Body of pancreas (tissue), 4 donors: ENCODE data around the gene SLCO3A1. TPM values are rescaled to one million over a fixed set of nuclear protein-coding genes. Genes with fewer than 3 reads are reported as not detected.

Experiments
- ATAC-seq: fragments of 150-250 bp; one replicate; pipeline ENCODE4 v1.9.1; 2016
- DNase-seq, 4 donors: peaks; one replicate each; pipeline ENCODE4 v3.0.0-alpha.2; 2019
- H3K27ac ChIP-seq, 4 donors: fragments of 200-600 bp; sonication (generic); 1 replicate in 3 of 4; 2 replicates in 1 of 4; pipeline versions ENCODE4 v1.5.1 to v1.6.1; 2016 to 2019; ENCODE audit warnings: mild to moderate bottlenecking in 1 of 4, mixed read lengths in 1 of 4, moderate library complexity in 1 of 4
- H3K27me3 ChIP-seq, 2 donors: fragments of 200-600 bp; sonication (generic); one replicate each; pipeline ENCODE4 v1.6.0; 2016; ENCODE audit warnings: mild to moderate bottlenecking in 1 of 2
- H3K36me3 ChIP-seq, 2 donors: fragments of 200-600 bp; sonication (generic); replicated peaks in 1 of 2; 2 replicates each; pipeline ENCODE4 v1.5.1; 2016; ENCODE audit warnings: low read depth in 2 of 2; ENCODE audit not compliant: insufficient read depth in 1 of 2
- H3K4me1 ChIP-seq: fragments of 200-600 bp; sonication (generic); one replicate; pipeline ENCODE4 v1.6.0; 2016
- H3K4me3 ChIP-seq, 2 donors: fragments of 200-600 bp; sonication (generic); 1 replicate in 1 of 2; 2 replicates in 1 of 2; pipeline ENCODE4 v1.5.1; 2016 to 2019
- H3K9me3 ChIP-seq, 3 donors: fragments of 200-600 bp; sonication (generic); 1 replicate in 2 of 3; 2 replicates in 1 of 3; pipeline ENCODE4 v1.5.1; 2016
- CTCF ChIP-seq, 7 experiments: fragments of 450-650 bp in 4 of 7; fragments of 200-600 bp in 3 of 7; sonication (generic) in 3 of 7; IDR thresholded peaks; one replicate each; pipeline ENCODE4 v1.5.1; 2016 to 2019; ENCODE audit warnings: antibody characterized with exemption in 7 of 7
- POLR2A ChIP-seq, 3 donors: fragments of 450-650 bp; IDR thresholded peaks; one replicate each; pipeline ENCODE4 v1.6.1; 2016; ENCODE audit warnings: antibody characterized with exemption in 3 of 3, mild to moderate bottlenecking in 2 of 3
- WGBS, 2 donors: methylation state at CpG; one replicate each; pipeline ENCODE4 v1.1.5; 2017; 5-methylcytosine and 5-hydroxymethylcytosine counted together
- intact Hi-C: fragments of 100-400 bp; cut with DNase I; formaldehyde crosslinking; loops from one replicate; pipeline ENCODE4 v1.15.1; 2023
- total RNA-seq, 2 donors: library from RNA; depleted of rRNA; stranded (reverse); fragments of >200 nt; gene quantifications; one replicate each; pipeline ENCODE4 v1.1.0, GENCODE V29; 2016

Gene SLCO3A1
- total RNA-seq, 2 donors from 2014 or later, result 5.7 to 12.9 TPM

- DNase-seq (no peak), ATAC-seq (no peak)
- Histone ChIP-seq H3K27ac (no peak overlapping the region), H3K36me3 (no peaks in the 10 kb centered on the region), H3K4me1 (no peaks in the 10 kb centered on the region), H3K27me3 (no peaks in the 10 kb centered on the region), H3K4me3 (no peak overlapping the region), H3K9me3 (no peaks in the 10 kb centered on the region)
- intact Hi-C loops, result no loop called here
- WGBS, 2 donors, result 71 to 75% methylated on average over 2 of the region's 2 CpGs
- no peak for TF ChIP-seq POLR2A (IDR thresholded peaks at IDR 0.05)
- TF ChIP-seq CTCF (IDR thresholded peaks at IDR 0.05), result no peak
Measured at GRCh38 chr15:92130244-92130643, 276.7 kb downstream of the SLCO3A1 start.

- no peak overlapping the region for H3K4me3 ChIP-seq
- 80 to 85% methylated on average over 3 of the region's 3 CpGs for WGBS, 2 donors
- TF ChIP-seq POLR2A (IDR thresholded peaks at IDR 0.05), result no peak
- no peak for TF ChIP-seq CTCF (IDR thresholded peaks at IDR 0.05)
- no peaks in the 10 kb centered on the region for H3K4me1 ChIP-seq
- no peak for ATAC-seq
- no peak for DNase-seq
- H3K9me3 ChIP-seq, result no peaks in the 10 kb centered on the region
- H3K27me3 ChIP-seq, result no peaks in the 10 kb centered on the region
- intact Hi-C loops, result no loop called here
- no peak overlapping the region for H3K27ac ChIP-seq
- no peaks in the 10 kb centered on the region for H3K36me3 ChIP-seq
Measured at GRCh38 chr15:92130906-92131305, 277.4 kb downstream of the SLCO3A1 start.

- Histone ChIP-seq H3K4me1 (no peaks in the 10 kb centered on the region), H3K36me3 (no peaks in the 10 kb centered on the region), H3K9me3 (no peaks in the 10 kb centered on the region), H3K4me3 (no peak overlapping the region), H3K27ac (no peak overlapping the region), H3K27me3 (no peaks in the 10 kb centered on the region)
- no peak for TF ChIP-seq CTCF (IDR thresholded peaks at IDR 0.05)
- TF ChIP-seq POLR2A (IDR thresholded peaks at IDR 0.05), result no peak
- ATAC-seq, result no peak
- WGBS, 2 donors, result 85 to 88% methylated on average over 17 of the region's 17 CpGs
- intact Hi-C loops, result no loop called here
- no peak for DNase-seq
Measured at GRCh38 chr15:92132982-92133755, 279.7 kb downstream of the SLCO3A1 start.

GRCh38 chr15:92140796-92141195, 287.3 kb downstream of the SLCO3A1 start:
- DNase-seq (no peak), ATAC-seq (no peak)
- no peak overlapping the region for H3K27ac ChIP-seq
- TF ChIP-seq POLR2A (IDR thresholded peaks at IDR 0.05), result no peak
- no peak for TF ChIP-seq CTCF (IDR thresholded peaks at IDR 0.05)
- no peaks in the 10 kb centered on the region for H3K27me3 ChIP-seq
- H3K9me3 ChIP-seq, result no peaks in the 10 kb centered on the region
- intact Hi-C loops, result no loop called here
- H3K4me1 ChIP-seq, result no peaks in the 10 kb centered on the region
- no peaks in the 10 kb centered on the region for H3K36me3 ChIP-seq
- no peak overlapping the region for H3K4me3 ChIP-seq
- 70 to 74% methylated on average over 5 of the region's 5 CpGs for WGBS, 2 donors

DNA sequence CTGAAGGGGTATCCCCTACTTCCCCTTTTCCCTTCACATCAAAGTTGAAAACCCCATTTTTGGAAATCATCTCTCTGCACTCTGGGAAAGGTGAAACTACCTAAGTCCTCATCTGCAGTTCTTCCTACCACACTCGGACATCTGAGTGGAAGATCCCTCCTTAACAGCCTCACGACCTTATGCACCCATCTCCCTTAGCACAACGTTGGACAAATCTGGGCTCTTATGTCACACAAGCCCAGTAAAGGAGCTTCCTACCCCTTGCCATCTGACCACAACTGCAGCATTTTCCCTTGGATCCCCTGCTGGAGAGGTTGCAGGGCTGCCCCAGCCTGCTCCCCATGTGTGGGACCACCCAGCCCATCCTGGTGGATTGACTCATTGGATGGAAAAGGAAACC, 288.1 kb downstream of the SLCO3A1 start:
- DNase-seq, result no peak
- intact Hi-C loops, result no loop called here
- H3K4me3 ChIP-seq, result no peak overlapping the region
- no peaks in the 10 kb centered on the region for H3K9me3 ChIP-seq
- no peak overlapping the region for H3K27ac ChIP-seq
- no peak for TF ChIP-seq POLR2A (IDR thresholded peaks at IDR 0.05)
- TF ChIP-seq CTCF (IDR thresholded peaks at IDR 0.05), result no peak
- no peaks in the 10 kb centered on the region for H3K4me1 ChIP-seq
- no peak for ATAC-seq
- 50 to 60% methylated on average over 3 of the region's 3 CpGs for WGBS, 2 donors
- H3K36me3 ChIP-seq, result no peaks in the 10 kb centered on the region
- H3K27me3 ChIP-seq, result no peaks in the 10 kb centered on the region
